Thyroid gland (tissue), 4 donors: ENCODE results near the gene ATR.

Source experiments
- POLR2A ChIP-seq, 2 donors: fragments of 450-650 bp; IDR thresholded peaks; one replicate each; pipeline ENCODE4 v1.6.1; 2017; ENCODE audit warnings: antibody characterized with exemption in 2 of 2, mild to moderate bottlenecking in 2 of 2, moderate library complexity in 1 of 2
- TF ChIP-seq, protein P1 (sequence below), 6 experiments: fragments of 200-600 bp in 3 of 6; fragments of 450-650 bp in 3 of 6; sonication (generic) in 3 of 6; IDR thresholded peaks; one replicate each; pipeline ENCODE4 v1.5.1; 2016 to 2019; ENCODE audit warnings: antibody characterized with exemption in 6 of 6, mild to moderate bottlenecking in 2 of 6, inconsistent platforms in 1 of 6, moderate library complexity in 1 of 6

DNA sequence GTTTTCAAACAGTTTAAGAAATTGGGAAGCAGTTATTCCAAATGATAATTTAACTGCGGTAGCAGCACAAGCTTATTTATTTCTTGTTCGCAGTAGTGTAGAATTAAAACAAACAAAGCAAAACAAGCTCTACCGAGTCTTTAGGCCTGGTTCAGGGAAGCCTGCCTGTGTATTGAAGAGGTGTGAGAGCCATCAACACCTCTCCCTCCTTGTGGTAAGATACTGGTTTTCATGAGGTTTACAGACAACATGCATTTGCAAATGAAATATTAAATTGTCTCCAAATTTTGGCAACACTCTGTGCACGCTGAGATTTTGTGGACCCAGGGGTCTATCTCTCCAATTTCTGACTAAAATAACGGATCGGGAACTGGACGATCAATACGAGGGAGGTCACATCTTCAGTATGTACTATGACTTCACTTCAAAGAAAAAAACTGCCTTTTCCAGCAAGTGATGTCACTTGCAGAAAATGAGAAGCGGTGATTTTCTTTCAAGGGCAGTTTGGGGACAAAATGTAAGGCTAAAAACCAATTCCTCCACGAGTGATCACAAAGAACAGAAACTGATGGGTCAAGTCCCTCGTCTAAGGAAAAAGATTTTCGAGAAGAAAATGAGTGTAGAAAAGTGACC, 721 bp downstream of the ATR start:
- TF ChIP-seq, protein P1, sequence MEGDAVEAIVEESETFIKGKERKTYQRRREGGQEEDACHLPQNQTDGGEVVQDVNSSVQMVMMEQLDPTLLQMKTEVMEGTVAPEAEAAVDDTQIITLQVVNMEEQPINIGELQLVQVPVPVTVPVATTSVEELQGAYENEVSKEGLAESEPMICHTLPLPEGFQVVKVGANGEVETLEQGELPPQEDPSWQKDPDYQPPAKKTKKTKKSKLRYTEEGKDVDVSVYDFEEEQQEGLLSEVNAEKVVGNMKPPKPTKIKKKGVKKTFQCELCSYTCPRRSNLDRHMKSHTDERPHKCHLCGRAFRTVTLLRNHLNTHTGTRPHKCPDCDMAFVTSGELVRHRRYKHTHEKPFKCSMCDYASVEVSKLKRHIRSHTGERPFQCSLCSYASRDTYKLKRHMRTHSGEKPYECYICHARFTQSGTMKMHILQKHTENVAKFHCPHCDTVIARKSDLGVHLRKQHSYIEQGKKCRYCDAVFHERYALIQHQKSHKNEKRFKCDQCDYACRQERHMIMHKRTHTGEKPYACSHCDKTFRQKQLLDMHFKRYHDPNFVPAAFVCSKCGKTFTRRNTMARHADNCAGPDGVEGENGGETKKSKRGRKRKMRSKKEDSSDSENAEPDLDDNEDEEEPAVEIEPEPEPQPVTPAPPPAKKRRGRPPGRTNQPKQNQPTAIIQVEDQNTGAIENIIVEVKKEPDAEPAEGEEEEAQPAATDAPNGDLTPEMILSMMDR (IDR thresholded peaks at IDR 0.05) = no peak
- no peak for TF ChIP-seq POLR2A (IDR thresholded peaks at IDR 0.05)
